ENCODE data around the gene RBP3.

The RBP3 gene

GRCh38 chr10:47359626-47360418 lies 11.7 kb downstream of the RBP3 start:
- no peak for DNase-seq

DNA sequence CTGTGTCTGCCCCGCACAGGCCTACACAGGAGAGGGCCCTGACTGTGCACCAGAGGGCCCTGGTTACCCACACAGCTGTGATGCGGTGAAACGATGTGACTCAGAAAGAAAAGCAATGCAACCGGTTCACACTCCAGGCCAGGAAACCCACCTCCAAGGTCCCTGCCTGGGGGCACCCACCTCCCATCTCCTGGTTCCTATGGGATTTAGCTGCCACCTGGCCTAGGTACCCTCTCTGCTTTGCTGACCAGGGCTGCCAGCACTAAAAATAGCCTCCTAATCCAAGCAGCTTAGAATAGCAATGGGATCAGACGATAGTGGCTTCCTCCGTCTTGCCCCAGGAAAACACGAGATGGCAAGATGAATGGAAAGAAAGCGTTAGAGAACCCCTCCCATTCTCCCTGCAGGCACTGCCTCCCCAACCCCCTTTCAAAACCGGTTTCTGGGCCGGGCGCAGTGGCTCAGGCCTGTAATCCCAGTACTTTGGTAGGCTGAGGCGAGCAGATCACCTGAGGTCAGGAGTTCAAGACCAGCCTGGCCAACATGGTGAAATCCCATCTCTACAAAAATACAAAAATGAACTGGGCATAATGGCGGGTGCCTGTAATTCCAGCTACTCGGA lies 12.4 kb downstream of the RBP3 start:
- no peak for DNase-seq

DNA sequence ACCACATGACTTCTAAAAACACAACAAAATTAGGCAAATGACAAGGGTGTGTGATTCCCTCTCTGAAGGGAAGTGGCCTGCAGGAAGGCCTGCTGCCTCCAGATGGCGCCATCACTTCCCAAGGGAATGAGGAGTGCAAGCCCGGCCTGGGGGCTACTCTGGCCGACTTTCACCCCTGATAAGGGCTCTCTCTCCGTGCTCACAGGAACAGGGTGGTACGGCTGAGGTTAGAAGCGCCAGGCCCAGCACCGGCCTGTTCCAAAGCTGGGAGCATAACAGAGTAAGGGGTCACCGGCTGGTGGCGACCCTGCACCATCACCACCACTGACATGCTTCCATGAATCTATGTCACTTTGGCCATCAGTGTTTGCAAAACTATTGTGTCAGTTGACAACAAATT lies 13.1 kb downstream of the RBP3 start:
- DNase-seq, result no peak

GRCh38 chr10:47362199-47362598 lies 14.0 kb downstream of the RBP3 start:
- no peak for DNase-seq

DNA sequence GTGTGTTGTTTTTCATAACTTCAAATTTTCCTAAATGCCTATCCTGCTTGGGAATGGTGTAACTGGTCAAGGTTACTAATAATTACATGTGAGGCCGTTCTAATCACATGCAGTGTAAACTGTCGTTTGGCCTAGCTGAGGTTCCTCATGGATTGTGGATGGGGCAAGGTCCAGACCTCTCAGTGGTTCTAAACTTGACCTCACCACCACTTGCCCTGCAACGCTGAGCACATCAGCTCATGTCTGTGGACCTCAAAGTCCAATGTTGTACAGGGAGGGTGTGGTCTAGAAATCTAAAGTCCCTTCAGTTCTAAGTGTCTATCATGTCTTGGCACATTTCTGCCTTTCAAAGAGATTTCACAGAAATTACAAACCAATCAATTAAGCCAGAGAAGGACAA lies 15.6 kb downstream of the RBP3 start:
- DNase-seq, result no peak

GRCh38 chr10:47364366-47364765 lies 16.2 kb downstream of the RBP3 start:
- DNase-seq, result no peak

- DNase-seq, result no peak
These were observed 16.7 kb downstream of the RBP3 start for GRCh38 chr10:47364911-47365310.

- no peak for DNase-seq
These were observed 17.4 kb downstream of the RBP3 start for GRCh38 chr10:47365431-47366180.

GRCh38 chr10:47366181-47366631 lies 18.0 kb downstream of the RBP3 start:
- DNase-seq, result no peak

DNA sequence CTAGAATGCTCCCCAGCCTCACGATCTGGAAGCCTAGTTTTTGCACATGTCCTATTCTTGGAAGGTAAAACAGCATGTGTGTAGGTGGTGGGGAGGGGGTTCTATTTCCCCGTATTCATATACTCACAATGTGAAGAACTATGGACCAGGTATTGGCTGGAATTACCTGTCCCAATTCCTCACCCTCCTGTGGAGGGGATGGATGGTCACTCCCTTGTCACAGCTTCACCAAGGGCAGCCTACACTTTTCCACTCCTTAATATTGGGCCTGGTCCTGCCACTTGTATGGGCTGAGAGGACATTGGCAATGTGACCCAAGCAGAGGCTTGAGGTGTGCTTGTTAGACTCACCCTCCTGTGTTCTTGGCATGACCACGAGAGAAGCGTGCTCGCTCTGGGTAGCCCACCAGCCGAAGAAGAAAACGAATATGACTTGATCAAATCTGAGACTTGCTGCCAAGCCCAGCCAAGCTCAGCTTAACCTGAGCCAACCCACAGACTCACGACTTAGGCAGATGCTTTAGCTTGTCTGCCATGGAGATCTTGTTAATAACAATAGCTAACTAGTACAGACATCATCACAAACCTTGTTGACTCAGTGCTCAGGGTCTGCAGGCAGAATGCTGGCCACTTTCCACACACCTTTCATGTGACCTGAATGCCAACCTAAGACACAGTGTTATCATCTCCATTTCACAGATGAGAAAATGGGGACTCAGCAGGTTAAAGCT lies 18.7 kb downstream of the RBP3 start:
- DNase-seq, result no peak

DNA sequence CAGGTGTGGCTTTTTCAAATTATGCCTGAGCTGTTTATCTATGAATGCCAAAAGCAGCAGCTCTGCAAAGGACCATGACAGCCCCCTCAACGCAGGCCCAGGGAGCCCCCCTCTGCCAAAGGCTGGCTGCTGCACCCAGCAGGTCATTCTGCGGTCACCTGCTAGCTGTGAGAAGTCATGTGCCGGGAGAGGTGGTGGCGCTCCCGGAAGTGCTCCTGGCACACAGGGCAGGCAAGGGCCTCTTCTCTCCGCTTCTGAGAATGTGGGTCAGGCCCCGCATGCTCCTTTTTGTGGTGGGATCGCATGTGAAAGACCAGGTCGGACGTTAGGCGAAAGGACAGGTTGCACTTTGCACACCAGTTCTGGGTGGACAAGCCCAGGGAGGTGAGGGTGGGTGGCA lies 19.5 kb downstream of the RBP3 start:
- DNase-seq, result no peak

DNA sequence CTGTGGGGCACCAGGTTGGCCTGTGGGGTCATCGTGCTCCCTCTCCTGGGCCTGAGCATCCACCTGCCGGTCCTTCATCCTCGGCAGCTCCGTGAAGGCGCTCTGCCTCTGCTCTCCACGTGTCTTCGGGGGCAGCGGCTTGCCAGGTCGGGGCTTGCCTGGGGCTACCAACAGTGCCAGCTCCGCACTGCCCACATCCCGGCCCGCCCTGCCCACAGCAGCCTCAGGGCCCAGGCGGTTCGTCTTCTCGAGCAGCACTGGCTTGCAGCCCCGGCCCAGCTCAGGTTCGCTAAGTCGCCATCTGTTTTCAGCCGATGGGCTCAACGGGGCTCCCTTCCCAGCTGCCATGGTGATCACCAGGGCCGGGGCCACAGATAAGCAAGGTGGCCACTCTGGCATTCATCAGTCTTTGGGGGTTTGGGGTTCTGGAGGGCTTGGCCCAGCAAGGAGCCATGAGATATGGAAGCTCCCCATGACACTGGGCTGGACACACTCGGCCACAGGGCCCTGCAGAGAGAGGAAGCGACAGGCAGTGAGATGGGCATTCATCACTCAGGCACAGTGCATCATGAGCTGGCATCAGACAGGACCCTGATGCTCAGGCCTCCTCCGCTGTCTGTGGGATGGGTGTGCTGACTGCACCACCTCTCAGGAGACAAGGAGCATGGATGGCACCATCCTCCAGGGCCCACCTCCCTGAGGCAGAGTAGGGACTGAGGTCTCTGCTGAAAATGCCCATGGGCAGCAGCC lies 20.4 kb downstream of the RBP3 start:
- no peak for DNase-seq

- DNase-seq, result no peak
These were observed 21.2 kb downstream of the RBP3 start for GRCh38 chr10:47369251-47369894.

DNA sequence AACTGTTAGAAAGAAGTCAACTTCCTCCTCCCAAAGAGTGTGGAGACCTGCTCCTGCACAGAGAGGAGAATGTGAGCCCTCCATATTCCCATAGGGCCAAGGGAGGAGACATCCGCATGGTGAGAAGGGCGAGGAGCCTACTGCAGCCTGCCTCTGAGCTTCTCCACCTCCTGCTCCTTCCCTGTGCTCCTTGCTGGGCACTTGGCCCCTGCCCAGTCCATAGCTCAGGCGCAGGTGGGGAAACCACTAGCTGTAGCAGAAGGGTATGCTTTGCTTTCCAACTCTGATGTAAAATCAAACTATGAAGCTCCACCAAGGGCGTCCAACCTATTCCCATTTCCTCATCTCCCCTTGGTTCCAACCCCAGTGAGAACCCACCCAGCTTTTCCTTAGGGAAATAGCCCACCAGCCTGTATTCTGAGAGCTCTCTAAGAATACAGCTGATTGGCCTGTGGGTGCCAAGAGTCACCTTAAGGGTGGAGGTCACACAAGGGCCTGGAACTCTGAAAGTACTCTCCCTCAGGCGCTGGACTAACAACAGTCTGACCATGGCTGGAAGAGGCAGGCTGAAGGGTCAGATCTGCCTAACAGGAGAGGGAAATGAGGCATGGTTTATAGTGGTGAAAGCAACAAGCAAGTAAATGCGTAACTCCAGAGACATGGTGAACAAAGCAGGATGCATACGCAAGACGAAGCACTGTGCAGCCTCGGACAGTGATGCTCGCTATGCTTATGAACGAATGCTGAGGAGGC lies 22.0 kb downstream of the RBP3 start:
- no peak for DNase-seq

DNA sequence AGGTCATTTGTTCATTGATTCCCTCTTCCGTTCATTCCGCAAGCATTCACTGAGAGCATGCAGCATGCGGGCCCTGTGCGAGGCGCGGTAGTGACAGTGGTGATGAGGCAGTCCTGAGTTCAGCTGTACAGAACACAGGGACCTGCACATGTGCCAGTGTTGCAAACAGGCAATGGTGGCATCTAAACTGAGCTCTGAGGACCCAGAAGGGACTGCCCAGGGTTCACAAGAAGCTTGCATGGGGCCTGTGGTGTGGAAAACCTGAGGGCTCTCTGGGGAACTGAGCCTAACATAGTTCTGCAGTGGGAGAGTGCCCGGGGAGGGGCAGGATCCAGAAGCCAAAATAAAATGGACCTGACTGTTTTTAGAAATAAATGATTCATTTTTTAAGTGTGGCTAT lies 22.7 kb downstream of the RBP3 start:
- no peak for DNase-seq

- no peak for DNase-seq
These were observed 23.7 kb downstream of the RBP3 start for GRCh38 chr10:47371629-47372485.

GRCh38 chr10:47372726-47373125 lies 24.6 kb downstream of the RBP3 start:
- DNase-seq, result no peak

DNA sequence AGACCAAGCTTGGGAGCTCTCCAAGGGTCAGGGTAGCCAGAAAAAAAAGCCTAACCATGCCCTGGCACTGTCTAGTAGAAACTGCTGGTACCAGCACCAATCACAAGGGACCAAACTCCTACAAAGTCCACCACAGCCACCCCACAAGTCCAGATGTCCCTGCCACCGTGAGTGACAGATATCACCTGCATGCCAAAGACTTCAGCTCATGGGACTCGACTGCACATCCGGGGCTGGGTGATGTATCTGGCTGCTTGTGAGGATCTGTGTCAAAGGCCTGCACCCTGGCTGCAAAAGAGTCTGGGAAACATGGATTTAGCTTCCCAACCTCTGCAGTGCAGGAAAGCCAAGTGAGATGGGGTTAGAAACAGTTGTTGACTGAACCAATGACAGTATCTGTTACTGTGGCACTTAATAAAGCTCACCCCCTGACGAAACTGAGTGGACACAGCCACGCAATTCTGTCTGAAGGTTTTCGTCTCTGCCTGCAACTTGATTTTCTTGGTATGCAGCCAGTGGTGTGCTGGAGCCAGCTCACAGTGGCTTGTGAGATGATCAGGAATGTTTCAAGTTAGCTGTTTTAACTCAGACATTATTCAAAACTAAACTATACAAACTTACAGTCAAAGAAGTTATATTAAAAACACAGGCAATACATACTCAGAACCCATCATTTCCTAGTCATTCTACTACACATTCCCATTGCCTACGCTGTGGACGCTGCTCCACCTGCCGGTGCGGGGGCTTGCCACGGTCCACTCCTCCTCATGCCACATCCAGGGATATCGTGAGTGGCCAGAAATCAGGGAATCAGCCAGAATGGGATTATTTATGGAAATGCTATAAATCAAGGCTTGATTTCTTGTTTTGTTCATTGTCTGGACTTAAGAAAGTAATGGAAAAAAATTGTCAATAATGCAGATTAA lies 26.7 kb downstream of the RBP3 start:
- no peak for DNase-seq
